ENCODE results near the gene VPS18.

The VPS18 gene

DNA sequence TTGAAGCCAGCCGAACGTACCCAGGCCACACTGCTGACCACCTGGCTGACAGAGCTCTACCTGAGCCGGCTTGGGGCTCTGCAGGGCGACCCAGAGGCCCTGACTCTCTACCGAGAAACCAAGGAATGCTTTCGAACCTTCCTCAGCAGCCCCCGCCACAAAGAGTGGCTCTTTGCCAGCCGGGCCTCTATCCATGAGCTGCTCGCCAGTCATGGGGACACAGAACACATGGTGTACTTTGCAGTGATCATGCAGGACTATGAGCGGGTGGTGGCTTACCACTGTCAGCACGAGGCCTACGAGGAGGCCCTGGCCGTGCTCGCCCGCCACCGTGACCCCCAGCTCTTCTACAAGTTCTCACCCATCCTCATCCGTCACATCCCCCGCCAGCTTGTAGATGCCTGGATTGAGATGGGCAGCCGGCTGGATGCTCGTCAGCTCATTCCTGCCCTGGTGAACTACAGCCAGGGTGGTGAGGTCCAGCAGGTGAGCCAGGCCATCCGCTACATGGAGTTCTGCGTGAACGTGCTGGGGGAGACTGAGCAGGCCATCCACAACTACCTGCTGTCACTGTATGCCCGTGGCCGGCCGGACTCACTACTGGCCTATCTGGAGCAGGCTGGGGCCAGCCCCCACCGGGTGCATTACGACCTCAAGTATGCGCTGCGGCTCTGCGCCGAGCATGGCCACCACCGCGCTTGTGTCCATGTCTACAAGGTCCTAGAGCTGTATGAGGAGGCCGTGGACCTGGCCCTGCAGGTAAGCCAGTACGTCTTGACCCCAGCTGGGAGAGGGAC lies 6.2 kb downstream of the VPS18 start:
- DNase-seq = no peak

DNA sequence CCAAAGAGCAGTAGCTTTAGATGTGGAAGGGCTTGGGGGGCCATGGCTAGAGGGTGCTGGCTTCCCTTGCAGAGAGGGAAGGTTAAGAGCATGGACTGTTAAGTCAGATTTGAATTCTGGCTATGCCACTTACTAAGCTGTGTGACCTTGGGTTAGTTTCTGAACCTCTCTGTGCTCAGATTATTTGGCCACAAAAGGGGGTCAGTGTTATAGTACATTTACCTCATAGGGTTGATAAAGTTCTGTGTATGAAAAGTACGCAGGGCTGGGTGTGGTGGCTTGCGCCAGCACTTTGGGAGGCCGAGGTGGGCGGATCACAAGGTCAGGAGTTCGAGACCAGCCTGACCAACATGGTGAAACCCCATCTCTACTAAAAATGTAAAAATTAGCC lies 6.8 kb downstream of the VPS18 start:
- DNase-seq = no peak

DNA sequence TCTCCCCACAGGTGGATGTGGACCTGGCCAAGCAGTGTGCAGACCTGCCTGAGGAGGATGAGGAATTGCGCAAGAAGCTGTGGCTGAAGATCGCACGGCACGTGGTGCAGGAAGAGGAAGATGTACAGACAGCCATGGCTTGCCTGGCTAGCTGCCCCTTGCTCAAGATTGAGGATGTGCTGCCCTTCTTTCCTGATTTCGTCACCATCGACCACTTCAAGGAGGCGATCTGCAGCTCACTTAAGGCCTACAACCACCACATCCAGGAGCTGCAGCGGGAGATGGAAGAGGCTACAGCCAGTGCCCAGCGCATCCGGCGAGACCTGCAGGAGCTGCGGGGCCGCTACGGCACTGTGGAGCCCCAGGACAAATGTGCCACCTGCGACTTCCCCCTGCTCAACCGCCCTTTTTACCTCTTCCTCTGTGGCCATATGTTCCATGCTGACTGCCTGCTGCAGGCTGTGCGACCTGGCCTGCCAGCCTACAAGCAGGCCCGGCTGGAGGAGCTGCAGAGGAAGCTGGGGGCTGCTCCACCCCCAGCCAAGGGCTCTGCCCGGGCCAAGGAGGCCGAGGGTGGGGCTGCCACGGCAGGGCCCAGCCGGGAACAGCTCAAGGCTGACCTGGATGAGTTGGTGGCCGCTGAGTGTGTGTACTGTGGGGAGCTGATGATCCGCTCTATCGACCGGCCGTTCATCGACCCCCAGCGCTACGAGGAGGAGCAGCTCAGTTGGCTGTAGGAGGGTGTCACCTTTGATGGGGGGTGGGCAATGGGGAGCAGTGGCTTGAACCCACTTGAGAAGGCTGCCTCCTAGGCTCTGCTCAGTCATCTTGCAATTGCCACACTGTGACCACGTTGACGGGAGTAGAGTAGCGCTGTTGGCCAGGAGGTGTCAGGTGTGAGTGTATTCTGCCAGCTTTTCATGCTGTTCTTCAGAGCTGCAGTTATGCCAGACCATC lies 8.6 kb downstream of the VPS18 start:
- DNase-seq = no peak

DNA sequence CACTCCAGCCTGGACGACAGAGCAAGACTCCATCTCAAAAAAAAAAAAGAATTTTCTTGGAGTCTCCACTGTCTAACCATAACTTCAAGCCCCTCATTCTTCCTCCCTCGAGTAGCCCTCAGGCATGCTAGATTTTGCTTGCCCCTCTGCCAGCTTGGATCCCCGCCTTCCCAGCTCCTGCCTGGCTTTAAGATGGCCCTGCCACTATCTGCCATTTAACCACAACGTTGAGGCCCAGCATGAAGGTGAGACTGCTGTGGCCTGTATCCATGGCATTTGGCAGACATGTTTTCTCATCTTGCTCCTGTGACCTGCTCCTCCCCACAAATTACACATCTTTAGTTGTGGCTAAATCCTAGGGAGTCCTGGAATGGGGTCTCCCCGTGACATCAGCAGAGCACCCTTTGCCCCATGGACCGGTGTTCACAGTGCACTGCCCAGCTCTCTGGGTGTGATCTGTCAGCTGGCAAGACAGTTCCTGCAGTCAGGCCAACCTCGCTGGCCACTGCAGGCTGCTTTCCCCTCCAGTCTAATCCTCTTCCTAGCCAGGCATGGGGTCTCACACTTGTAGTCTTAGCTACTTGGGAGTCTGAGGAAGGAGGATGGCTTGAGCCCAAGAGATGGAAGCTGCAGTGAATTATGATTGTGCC lies 10.4 kb downstream of the VPS18 start:
- DNase-seq = no peak

DNA sequence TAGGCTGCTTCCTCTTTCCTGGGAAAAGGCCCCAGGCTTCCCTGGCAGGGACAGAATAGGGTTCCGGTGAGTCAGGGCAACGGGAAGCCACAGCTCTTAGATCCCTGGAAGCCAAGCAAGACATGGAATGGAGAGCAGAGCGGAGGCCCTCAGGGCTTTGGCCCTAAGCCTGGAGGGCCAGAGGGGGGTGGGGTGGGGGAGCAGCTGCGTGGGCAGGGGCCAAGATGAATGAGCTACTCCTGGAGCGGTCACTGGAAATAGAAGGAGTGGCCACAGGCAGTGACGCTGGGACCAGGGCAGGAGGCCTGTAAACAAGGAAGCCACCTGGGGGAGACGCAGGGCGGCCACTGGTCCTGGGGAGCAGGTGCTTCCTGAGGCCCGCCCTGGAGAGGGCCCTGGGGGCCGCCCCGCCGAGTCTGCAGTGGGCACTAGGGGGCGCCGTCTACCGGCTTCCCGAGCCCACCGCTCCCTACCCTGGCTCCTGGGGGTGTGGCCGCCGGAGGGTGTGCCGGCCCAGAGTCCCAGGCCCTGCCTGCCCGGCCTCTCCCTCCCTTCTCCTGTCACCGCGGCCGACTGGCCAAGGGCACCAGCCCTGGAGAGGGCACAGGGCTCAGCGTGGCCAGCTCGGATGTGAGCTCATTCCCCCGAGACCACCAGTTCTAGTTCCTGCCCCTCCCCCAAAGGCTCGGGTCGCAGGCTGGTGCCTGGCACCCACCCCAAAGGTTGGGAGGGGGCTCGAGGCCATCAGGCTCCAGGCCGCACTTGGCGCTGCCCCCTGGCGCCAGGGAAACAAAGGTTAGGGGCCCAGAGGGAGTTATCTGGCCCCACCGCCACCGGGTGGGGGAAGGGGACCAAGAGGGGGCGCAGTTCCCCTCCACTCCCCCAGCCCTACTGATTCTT lies 12.1 kb downstream of the VPS18 start:
- DNase-seq = peak; percentile 43

DNA sequence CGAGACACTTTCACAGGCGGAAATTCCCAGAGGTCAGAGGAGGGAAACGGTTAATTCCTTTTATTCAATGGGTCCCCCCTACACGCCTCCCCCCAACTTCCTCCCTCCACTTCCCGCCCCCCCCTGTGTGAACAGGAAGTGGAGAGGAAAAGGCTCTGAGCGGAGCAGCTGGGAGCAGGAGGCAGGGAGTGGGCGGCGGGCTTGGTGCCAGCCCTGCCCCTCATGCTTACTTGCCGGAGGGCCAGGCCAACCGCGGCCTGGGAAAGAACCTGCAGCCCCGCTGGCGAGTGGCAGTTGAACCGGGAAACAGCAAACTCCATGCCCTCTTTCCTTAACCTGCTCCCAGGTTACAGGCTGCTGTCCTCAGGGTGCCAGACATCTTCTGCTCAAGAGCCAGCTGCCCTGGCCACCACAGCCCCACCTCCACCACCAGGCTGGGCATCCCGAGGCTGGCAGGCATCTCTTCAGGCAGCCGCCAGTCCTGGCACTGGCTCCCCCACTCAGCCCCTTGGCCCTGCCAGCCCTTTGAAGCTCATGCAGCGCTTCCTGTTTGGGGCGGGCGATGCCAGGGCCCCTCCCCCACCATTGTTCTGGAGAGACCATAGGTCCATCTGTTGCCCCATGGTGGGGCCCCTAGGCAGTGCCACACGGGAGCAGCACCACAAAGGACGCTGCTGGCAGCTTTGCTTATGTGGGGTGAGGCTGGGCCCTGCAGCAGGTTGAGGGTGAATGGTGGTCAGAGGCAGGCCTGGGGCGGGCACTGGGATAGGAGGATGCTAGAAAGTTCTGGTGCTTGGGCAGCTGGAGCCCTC lies 12.9 kb downstream of the VPS18 start:
- no peak for DNase-seq

DNA sequence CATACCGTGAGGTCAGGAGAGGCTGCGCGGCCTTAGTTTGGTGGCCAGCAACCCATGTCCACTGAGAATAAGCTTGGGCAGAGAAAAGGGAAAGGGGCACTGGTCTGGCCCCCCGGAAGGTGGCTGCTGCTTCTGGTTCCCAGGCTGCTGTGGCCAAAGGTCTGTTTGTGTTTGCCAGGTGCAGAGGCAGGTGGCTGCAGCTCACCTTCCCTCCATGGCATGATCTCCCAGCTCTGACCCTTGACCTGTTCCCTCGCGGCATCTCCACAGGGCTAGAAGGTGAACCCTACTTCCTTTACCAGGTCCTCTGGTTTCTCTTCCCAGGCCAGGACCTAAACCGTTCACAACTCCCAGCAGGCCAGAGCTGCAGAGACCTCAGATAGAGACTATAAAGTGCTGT lies 13.8 kb downstream of the VPS18 start:
- DNase-seq = no peak

DNA sequence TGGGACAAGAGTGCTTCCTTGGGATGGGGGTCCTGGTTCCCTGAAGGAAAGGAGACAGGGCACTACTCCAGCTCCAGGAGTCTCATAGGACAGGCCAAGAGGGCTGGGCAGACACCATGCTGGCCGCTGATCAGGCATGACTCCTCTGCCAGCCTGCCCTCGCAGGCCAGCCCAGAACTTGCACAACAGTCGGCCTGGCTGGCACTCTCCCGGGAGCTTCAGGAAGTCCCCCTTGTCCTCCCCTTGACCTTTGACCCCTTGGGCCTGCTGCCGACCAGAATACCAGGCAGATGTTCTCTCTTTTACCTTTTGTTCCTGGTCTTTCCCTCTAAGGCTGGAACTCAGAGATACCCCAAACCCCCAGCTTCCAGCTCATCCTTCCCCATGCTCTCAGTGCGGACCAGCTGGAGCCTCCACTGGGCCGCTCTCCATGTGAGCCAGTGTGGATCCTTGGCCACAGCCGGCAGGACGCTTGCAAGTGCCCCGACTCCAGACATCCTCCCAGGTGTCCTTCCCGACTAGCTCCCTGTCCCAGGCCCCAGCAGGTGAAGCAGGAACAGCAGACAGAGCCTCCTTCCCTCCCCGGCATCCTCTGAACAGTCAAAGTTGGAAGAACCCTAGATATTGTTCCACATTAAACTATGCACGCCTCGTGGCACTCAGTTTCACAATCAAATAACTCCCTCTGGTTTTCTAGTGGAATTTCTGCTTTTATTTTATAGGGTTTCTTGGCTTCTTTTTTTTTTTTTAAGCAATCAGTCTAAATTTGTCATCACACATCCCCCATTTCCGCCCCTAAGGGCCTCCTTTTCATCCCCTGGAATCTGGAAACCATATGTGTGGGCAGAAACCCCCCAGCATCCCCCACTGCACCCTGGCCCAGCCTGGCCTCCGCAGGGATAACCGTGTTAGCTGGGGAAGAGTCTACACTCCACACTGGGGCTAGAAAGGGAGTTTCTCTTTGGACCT lies 15.7 kb downstream of the VPS18 start:
- no peak for DNase-seq

DNA sequence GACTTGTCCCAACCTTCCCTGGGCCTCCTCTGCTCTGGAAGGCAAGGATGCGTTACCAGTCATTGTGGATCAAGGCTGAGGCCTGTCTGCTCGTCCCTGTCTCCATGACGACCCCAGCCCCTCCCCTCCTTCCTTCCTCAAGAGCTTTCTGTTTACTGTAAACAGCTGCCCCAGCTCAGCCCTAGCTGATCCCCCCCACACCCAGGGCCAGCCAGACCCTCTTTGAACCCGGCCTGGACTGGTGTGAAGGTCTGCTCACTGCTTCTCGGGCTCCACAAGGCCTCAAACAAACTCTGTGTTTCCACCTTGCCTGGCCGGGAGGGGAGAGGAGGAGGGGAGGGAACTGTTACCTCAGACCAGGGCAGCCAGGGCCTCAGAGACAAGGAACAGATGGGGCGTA lies 16.9 kb downstream of the VPS18 start:
- DNase-seq = no peak

DNA sequence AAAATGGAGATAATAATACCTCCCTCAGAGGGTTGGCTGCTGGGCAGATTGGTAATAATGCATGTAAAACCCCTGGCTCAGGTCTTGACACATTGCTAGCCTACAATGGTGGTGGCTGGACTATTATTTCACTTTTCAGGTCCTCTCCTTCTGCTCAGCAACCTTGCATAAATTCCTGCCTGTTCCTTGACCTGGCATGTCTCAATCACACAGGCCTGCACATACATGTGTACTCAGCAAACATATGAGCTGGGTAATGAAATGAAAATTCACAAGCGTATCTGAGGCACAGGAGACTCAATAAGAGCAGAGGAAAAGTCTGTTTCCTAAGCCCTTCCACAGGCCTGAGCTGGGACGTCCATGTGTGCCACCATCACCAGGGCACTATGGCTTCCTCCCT lies 17.4 kb downstream of the VPS18 start:
- no peak for DNase-seq

DNA sequence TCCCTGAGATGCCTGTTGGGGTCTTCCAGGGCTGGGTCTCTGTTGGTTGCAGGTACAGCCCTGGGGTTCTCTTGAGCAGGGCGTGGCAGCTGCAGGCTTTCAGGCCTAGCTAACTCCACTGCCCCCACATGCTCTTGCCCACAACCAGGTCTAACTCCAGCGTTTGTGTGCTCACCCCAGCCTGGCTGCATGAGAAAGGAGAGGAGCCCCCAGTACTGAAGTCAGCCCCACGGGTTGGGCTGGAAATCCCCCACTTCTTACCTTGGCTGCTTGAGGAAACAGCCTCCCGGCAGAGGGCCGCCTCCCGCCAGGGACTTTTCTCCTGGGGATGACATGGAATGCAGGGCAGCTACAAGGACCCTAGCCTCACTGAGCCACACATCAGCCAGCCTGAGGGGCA lies 18.2 kb downstream of the VPS18 start:
- DNase-seq = no peak

DNA sequence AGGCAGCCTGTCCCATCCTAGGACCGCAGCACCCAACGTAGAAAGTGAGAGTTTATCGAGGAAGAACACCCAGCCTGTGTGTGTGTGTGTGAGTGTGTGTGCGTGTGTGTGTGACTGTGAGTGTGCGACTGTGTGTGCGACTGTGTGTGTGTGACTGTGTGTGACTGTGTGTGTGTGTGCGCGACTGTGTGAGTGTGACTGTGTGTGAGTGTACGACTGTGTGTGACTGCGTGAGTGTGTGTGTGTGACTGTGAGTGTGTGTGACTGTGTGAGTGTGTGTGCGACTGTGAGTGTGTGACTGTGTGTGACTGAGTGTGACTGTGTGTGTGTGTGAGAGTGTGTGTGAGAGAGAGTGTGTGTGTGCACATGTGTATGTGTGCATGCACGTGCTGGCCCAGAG lies 19.8 kb downstream of the VPS18 start:
- DNase-seq = no peak

DNA sequence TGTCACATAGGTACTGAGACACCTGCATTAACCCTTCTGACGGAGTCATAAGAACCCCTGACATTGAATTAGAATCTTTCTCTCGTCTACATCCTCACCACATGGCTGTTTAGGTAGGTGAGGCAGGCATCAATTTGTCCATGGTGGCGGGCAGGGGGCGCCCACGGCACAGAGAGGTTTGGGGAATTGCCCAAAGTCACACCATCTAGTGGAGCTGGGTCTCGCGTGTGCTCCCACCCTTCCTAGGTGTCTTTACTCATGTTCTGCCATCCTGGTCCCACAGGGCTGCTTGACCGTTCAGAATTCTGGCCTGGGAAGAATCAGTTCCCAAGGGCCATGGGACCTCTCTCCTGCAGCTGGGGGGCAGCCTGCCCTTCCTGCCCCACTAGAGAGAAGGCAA lies 20.2 kb downstream of the VPS18 start:
- DNase-seq = no peak

DNA sequence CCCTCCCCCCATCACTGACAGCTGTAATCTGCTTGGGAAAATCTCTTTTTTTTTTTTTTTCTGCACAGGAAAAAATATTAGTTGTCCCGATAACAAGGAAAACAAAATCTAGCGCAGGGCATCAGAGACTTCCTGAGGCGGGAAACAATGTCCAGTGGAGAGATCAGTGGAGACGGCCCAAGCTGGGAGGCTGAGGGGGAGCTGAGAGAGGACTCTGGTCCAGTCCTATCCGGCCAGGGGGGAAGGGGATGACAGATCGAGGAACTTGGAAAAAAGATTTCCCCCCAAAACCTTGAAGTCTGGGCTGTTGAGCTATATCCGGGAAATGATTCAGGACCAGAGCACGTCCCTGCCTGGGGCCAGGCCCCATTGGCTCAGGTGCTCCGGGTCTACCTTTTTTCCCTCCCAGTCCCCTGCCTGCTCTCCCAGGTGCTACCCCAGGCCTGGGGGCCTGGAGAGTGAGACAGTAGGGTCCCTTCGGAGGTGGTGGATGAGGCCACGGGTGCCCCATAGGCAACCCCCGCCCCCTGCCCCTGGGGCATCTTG lies 20.9 kb downstream of the VPS18 start:
- DNase-seq = no peak

DNA sequence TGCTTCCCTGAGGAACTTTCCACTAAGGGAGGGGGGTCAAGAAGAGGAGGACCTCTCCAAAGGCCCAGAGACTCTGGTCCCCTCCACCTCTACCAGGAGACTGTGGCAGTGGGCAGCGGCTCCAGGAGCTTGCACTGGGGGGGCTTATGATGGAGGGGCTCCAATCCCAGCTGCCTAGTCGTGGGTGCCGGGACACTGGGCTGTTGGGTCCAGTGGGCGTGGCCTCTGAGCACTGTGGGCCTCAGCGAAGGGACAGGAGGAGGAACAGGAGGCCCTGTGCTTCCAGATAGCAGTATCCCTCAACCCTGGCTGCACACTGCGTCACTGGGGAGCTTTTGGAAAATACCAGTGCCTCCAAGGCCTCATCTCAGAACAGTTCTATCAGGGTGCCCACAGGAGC lies 21.4 kb downstream of the VPS18 start:
- DNase-seq = no peak

DNA sequence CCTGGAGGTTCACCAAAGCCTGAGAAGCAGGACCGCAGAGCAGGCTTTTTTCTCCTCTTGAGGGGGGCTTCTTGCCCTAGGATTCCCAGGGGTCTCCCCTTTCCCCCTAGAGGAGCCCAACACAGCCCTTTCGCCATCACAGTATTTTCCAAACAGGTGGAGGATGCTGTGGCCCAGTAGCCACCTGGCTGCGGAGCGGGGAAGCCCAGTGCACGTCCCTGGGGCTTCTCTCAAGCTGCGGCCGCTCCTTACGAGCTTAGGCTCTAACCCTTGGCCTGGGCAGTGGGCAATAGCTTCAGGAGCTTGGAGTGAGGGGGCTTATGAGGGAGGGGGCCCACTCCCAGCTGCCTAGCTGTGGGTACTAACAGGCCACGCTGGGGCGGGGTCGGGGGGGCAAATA lies 23.3 kb downstream of the VPS18 start:
- DNase-seq = no peak

DNA sequence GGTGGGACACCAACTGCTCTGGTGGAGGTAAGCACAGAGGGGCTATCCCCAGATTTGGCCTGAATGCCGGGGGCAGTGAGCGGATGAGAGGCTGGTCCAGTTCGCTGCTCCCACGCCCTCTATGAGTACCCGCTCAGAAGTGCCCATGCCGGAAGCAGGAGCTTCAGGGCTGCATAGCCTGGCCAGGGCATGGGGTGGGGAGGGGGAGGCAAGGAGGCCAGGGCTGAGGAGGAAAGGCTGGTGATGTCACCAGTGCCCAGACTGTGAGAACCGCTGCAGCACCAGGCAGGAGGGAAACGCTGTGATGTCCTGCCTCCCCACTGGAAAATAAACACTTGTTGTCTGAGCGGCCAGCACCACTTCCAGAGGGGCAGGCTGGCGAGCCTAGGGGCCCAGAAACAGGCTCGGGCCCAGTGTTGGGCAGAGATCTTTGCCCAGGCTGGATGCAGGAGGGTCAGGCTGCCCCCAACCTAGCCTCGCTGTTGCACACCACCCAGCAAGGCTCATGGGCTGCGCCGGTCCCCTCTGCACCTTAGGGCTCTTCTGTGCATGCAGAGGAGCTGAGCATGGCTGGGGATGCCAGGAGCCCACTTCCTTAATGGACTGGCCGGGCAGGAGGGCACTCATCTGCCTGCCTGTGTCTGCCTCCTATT lies 24.0 kb downstream of the VPS18 start:
- no peak for DNase-seq

DNA sequence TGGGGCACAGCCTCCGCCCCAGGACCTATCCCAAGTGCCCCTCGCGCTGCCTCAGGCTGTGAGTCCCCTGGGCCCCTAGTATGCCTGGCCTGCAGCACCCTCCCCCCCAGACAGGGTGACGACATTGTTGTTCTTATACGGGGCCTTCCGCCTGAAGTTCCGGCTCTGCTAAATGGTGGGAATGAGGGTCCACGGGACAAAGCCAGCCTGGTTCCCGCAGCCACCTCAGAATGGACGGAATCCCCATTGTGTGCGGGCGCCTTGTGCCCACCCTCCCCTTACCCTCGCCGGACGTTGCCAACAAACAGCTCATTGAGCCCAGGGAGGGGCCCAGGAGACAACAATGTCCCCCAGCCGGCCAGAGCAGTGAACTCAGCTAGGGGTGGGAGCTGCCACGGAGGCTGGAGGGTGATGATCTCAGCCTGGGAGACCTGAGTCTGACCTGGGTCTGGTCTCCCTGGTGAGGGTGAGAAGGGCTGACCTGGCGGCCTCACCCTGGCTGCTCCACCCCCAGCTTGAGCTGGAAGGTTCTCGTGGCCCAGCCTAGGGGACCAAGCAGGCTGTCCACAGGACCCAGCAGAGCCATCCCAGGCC lies 24.6 kb downstream of the VPS18 start:
- no peak for DNase-seq

DNA sequence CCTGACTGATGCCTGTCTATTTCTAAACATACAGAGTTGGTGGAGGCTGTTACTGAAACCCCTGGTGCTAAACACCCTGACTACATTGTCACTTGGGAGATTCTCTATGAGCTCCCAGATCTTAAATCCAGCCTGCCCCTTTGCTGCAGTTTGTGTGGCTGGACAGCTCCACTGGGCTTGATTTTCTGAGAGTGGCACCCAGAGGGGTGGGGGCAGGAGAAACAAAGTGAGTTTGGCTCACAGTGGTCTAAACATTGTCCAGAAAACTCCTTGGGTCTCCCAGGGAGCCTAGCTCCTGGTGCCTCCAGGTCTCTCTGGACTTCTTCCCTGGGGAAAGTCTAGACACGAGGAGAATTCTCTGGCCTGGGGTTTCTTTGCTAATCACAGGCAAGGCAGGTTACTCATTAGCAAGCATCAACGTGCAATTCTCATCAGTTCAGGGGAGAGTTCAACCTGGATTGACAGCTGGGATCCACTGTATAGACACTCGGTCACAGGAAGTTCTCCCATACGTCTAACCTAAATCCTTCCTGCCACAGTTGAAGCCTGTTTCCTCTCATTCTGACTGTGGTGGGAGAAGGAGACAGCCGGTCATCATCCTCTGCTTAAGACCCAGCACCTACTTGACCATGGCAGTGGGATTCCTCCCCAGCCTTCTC lies 27.8 kb downstream of the VPS18 start:
- DNase-seq = no peak
